Stomach smooth muscle (tissue), 2 donors: ENCODE results near the gene AQP5.

Experiments used
- H3K27ac ChIP-seq: one replicate; pipeline ENCODE4 v1.7.0; 2013; ENCODE audit warnings: mild to moderate bottlenecking, low read length, inconsistent platforms
- H3K27me3 ChIP-seq, 2 donors: one replicate each; pipeline ENCODE4 v1.7.0; 2013; ENCODE audit warnings: low read length in 2 of 2; ENCODE audit not compliant: insufficient read depth in 2 of 2, control insufficient read depth in 1 of 2
- H3K36me3 ChIP-seq, 2 donors: one replicate each; pipeline ENCODE4 v1.7.0; 2013; ENCODE audit warnings: low read length in 2 of 2; ENCODE audit not compliant: control insufficient read depth in 2 of 2, insufficient read depth in 2 of 2
- H3K4me1 ChIP-seq: one replicate; pipeline ENCODE4 v1.7.0; 2013; ENCODE audit warnings: low read length; ENCODE audit not compliant: control insufficient read depth, insufficient read depth
- H3K4me3 ChIP-seq, 2 donors: one replicate each; pipeline ENCODE4 v1.7.0; 2013; ENCODE audit warnings: low read length in 2 of 2
- H3K9ac ChIP-seq, 2 donors: one replicate each; pipeline ENCODE4 v1.7.0; 2013; ENCODE audit warnings: low read length in 2 of 2, mild to moderate bottlenecking in 1 of 2
- H3K9me3 ChIP-seq, 2 donors: one replicate each; pipeline ENCODE4 v1.7.0; 2013; ENCODE audit warnings: low read length in 2 of 2; ENCODE audit not compliant: control insufficient read depth in 2 of 2
- donor health status: healthy.
- donor health status: Pancreatic carcinoma.

AQP5 gene

DNA sequence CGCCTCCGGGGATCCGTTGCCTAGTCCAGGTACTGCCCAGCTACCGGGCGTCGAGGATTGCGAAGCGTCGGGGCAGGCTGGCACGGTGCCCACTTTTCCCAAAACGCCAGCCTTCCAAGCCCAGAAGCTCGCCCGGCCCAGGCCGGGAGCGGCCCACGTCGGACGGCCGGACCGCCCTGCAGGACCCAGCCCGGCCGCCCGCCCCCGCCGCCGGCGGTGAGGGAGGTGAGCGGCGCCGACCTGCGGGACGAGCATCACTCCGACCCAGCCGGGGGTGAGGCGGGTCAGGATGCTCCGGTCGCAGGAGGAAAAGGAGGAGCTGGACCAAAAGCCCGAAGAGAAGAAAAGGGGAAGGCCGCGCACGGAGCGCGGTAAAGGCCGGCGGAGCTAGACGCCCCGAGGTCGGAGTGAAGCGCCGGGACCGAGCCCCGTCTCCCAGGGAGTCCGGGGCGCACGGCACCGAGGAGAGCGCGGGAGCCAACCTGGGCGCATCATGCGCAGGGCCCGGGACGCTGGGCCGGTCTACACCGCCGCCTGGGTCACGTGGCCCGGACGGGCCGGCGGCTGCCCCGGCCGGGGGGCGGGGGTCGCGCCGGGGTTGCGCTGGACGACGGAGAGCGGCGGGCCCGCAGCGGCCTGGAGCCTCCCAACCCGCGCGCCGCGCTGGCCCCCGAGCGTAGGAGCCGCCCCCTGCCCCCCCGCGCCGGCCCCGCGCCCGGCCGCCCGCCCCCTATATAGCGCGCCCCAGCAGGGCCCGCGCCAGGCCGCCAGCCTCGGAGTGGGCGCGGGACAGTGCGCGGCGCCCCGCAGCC is at the start of gene AQP5:
Gene AQP5, plus strand, starts transcription at position 762 of the 812 bp plus-strand sequence. CDS start 146 bp downstream, outside the sequence.
- Histone ChIP-seq H3K36me3 (no peaks in the 10 kb centered on the region), H3K4me3 (peak within 1 kb of the TSS in 1 of 2 donors; percentile 57), H3K9me3 (no peaks in the 10 kb centered on the region), H3K4me1 (peaks cover 6% of the 10 kb centered on the region), H3K9ac (no peak within 1 kb of the TSS), H3K27me3 (peaks cover 32 to 45% of the 10 kb centered on the region in 2 donors), H3K27ac (no peak within 1 kb of the TSS)

DNA sequence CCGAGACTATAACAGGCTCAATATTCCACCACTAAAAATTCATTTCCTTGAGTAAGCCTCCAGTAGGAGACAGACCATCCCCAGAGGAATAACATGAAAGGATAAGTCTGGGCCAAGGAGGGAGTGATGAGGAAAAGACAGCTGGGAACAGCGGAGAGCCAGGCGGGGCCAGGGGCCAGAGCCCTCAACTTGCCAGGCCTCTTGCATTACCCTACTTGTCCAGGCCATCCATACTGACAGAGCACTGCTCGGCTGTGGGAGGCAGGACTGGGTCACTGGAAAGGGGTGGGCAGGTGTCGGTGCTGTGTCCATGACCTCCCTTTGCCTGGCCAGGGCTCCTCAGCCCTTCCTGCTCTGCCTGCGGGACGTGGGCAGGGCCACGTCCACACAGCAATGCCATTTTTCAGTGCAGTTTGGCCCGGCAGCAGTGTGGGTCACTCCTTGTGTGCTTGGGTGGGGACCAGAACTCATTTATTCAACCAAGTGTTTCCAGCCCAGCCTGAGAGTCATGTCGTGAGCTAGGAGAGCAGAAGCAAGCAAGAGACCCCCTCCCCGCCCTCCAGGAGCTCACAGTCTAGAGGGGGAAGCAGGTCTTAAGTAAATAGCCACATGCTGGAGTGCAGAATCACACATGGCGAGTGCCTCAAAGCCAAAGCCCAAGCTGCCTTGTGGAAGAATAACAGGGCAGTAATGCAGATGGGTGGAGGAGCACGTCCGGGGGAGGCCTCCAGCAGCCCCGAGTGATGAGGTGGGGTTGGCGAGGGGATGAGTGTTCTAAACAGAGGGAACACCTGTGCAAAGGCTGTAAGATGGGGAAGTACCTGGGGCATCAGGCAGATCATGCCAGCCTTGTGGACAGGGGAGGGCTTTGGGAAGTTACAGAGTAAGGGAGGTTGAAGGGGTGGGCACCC is 49.1 kb upstream of the AQP5 start:
- no peak overlapping the region for H3K4me3 ChIP-seq
- H3K27ac ChIP-seq = no peak overlapping the region
- H3K9me3 ChIP-seq = no peaks in the 10 kb centered on the region
- peaks cover 0 to 2% of the 10 kb centered on the region in 2 donors for H3K27me3 ChIP-seq
- H3K4me1 ChIP-seq = no peaks in the 10 kb centered on the region
- H3K36me3 ChIP-seq = no peaks in the 10 kb centered on the region
- H3K9ac ChIP-seq = no peak overlapping the region

DNA sequence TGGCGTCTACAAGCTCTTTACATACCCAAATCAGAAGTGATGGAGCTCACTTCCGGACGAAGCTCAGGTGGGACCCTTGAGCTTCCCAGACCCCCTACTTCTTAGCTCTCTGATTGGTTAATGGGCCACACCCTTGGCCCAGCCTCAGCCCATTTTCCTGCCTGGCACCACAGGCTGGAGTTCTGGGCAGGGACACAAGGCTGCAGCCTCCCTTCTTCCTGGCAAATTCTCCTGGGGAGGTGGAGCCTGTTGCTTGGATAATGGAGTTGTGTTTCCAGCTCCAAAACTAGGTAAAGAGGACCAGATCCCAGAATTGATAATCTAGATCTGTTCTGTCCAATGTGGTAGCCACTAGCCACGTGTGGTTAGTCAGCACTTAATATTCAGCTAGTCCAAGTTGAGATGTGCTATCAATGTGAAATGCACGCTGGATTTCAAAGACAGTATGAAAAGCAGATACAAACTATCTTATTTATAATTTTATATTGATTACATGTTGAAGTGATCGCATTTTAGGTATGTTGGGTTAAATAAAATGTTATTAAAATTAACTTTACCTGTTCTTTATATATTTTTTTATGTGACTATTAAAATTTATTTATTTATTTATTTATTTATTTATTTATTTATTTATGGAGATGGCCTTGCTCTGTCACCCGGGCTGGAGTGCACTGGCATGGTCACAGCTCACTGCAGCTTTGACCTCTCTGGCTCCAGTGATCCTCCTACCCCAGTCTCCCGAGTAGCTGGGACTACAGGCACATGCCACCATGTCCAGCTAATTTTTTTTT is 45.3 kb upstream of the AQP5 start:
- no peak overlapping the region for H3K9ac ChIP-seq
- H3K27me3 ChIP-seq = no peaks in the 10 kb centered on the region
- no peaks in the 10 kb centered on the region for H3K4me1 ChIP-seq
- no peak overlapping the region for H3K4me3 ChIP-seq
- no peaks in the 10 kb centered on the region for H3K36me3 ChIP-seq
- H3K27ac ChIP-seq = no peak overlapping the region
- H3K9me3 ChIP-seq = no peaks in the 10 kb centered on the region

DNA sequence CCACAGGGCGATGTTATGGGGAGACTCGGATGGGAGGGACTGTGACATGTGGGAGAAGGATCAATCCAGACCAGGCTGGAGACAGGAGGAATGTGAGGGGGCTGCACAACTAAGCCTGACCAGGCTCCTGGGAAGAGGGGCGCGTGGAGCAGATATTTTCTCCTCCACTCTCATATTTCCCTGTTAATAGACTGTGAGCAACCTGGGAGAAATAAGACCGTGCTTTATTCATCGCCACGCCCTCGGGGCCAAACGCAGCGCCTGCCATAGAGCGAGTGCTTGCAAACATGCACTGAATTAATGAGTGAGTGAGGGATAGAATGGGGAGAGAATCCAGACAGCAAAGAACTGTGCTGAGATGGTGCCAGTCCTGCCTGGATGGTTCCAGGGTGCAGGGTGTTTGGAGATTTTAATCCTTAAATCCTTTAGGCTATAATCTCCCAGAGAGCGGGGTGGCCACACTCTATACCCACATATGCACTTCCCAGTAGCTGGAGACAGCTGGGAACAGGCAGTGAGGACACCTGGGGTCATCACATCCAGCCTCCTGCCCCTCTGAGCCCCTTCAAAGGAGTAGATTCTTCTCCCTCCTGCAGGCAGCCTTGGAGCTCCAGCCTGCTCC is 44.4 kb upstream of the AQP5 start:
- Histone ChIP-seq H3K9ac (no peak overlapping the region), H3K27ac (no peak overlapping the region), H3K27me3 (no peaks in the 10 kb centered on the region), H3K4me3 (no peak overlapping the region), H3K9me3 (no peaks in the 10 kb centered on the region), H3K4me1 (no peaks in the 10 kb centered on the region), H3K36me3 (no peaks in the 10 kb centered on the region)

DNA sequence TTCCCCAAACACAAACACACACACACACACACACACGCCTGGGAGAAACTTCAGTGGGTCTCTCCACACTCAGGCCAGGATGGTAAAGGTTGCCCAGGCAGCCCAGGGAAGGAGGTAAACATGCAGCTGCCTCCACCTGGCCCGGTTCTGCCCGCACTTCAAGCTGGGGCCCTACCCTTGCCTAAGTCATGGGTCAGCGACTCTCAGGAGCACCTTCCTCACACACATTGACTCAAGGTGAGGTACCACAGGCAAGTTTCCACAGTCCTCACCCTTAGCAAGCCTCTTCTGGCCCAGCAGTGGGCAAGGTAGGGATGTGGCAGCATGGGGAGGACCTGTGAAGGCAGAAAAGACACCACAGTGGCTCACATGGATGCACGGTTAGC is 43.9 kb upstream of the AQP5 start:
- H3K27ac ChIP-seq = no peak overlapping the region
- no peak overlapping the region for H3K4me3 ChIP-seq
- H3K27me3 ChIP-seq = no peaks in the 10 kb centered on the region
- no peak overlapping the region for H3K9ac ChIP-seq
- H3K36me3 ChIP-seq = no peaks in the 10 kb centered on the region
- no peaks in the 10 kb centered on the region for H3K9me3 ChIP-seq
- no peaks in the 10 kb centered on the region for H3K4me1 ChIP-seq

DNA sequence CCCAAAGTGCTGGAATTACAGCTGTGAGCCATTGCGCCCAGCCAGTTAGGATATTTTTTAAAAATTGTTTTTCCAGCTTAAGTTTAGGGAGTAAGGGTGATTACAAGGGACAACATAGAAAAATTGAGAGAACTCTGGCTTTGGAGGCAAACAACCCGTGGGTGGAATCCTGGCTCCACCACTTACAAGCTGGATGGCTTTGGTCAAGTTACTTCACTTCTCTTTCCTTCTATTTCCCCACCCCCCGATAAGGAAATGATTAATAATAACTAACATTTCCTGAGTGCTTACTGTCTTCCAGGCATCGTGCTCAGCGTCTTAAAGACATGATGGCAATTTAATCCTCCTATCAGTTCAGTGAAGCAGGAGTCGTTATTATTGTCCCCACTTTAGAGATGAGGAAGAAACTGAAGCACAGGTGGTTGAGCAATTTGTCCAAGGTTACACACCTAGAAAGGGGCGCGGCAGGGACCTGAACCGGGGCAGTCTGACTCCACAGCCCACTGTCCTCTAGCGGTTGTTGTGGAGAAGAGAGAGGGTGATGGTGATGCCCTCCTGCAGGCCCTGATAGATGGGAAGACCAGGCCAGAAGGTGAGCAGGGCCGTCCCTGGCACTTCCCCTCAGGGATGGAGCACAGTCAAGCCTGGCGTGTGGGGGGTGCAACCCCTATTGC is 41.3 kb upstream of the AQP5 start:
- no peak overlapping the region for H3K4me3 ChIP-seq
- H3K27me3 ChIP-seq = no peaks in the 10 kb centered on the region
- no peak overlapping the region for H3K27ac ChIP-seq
- no peaks in the 10 kb centered on the region for H3K9me3 ChIP-seq
- H3K4me1 ChIP-seq = peaks cover 3% of the 10 kb centered on the region
- no peak overlapping the region for H3K9ac ChIP-seq
- no peaks in the 10 kb centered on the region for H3K36me3 ChIP-seq

DNA sequence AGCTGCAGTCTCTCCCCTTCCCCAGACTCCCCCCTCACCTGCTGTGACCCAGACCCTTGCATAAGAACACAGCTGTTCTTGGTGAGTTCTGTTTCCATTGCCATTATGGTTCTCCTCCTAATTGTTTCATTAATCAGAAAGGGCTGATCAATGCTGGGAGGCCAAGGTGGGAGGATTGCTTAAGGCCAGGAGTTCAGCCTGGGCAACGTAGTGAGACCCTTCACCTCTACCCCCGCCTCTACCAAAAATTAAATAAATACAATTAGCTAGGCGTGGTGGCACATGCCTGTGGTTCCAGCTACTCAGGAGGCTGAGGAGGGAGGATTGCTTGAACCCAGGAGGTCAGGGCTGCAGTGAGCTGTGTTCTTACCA is 40.8 kb upstream of the AQP5 start:
- H3K9me3 ChIP-seq = no peaks in the 10 kb centered on the region
- no peaks in the 10 kb centered on the region for H3K36me3 ChIP-seq
- H3K9ac ChIP-seq = no peak overlapping the region
- H3K27me3 ChIP-seq = no peaks in the 10 kb centered on the region
- H3K4me1 ChIP-seq = peaks cover 3% of the 10 kb centered on the region
- no peak overlapping the region for H3K27ac ChIP-seq
- H3K4me3 ChIP-seq = no peak overlapping the region

DNA sequence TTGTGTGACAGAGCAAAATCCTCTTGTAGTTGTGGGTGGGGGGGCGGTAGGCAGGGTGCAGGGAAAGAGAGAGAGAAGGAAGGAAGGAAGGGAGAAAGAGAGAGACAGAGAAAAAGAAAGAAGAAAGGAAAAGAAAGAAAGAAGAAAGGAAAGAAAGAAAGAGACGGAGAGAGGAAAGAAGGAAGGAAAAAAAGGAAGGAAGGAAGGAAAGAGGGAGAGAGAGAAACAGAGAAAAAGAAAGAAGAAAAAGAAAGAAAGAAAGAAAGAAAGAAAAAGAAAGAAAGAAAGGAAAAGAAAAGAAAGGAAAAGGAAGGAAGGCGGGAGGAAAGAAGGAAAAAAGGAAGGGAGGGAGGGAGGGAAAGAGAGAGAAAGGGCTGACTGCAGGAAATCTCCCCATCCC is 40.4 kb upstream of the AQP5 start:
- Histone ChIP-seq H3K9me3 (no peaks in the 10 kb centered on the region), H3K27me3 (no peaks in the 10 kb centered on the region), H3K4me3 (no peak overlapping the region), H3K9ac (no peak overlapping the region), H3K4me1 (peaks cover 3% of the 10 kb centered on the region), H3K27ac (no peak overlapping the region), H3K36me3 (no peaks in the 10 kb centered on the region)

DNA sequence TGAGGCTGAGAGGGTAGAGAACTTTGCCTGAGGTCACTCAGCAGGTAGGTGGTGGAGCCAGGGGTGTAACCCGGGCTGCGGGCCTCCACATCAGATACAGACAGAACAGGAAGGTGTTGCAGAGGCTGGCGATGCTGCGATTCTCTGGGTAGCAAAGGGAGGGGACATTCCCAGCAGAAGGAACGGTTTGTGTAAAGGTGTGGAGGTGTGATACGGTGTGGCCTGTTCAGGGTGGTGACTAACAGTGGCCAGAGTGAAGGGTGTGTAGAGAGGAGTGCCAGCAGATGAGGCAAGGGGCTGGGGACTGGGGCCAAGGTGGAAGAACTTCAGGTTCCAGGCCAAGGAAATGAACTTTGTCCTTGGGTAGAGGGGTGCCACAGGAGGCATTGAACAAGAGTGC is 39.7 kb upstream of the AQP5 start:
- no peaks in the 10 kb centered on the region for H3K9me3 ChIP-seq
- H3K36me3 ChIP-seq = no peaks in the 10 kb centered on the region
- H3K4me1 ChIP-seq = peaks cover 3% of the 10 kb centered on the region
- H3K9ac ChIP-seq = no peak overlapping the region
- H3K27ac ChIP-seq = no peak overlapping the region
- no peaks in the 10 kb centered on the region for H3K27me3 ChIP-seq
- no peak overlapping the region for H3K4me3 ChIP-seq
